NCI-H526 treated with DMSO at 0.1 percent for 48 hours (cell line): ENCODE data around the gene TRIM29.

ENCODE experiments used
- DNase-seq: peaks from one replicate; lab custom pipeline; 2025; lab: John Stamatoyannopoulos, UW

TRIM29 gene

DNA sequence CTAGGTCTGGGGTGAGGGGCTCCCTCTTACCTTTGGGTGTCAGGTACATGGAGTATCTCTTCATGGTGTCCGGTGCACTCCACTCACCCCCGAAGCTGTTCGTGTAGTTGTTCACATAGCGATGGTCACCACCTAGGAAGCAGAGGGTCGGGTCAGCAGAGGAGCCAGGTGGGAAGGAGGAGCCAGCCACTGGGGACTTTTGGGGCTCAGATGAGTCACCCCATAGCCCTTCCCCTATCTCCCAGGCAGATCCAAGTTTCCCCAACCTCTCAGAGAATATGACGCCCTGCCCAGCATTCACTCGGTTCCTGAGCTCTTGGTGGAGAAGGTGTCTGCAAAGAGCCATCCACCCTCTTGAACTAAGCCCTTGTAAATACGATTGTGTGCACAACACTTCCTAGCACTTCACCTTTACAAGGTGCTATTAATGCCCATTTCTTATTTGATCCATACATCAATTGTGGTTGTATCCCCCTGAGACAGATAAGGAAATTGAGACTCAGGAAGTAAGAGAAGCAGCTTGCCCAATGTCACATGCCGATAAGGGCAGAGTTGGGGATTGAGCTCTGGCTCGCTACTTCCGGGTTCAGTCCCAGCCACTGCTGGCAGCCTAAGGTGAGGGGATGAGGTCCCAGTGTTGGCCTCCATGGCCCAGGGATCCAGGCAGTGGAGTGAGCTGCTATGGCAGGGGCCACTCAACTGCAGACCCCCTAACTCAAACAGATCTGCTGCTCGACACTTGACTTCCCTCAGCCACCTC is 14.8 kb downstream of the TRIM29 start:
- DNase-seq, result no peak

DNA sequence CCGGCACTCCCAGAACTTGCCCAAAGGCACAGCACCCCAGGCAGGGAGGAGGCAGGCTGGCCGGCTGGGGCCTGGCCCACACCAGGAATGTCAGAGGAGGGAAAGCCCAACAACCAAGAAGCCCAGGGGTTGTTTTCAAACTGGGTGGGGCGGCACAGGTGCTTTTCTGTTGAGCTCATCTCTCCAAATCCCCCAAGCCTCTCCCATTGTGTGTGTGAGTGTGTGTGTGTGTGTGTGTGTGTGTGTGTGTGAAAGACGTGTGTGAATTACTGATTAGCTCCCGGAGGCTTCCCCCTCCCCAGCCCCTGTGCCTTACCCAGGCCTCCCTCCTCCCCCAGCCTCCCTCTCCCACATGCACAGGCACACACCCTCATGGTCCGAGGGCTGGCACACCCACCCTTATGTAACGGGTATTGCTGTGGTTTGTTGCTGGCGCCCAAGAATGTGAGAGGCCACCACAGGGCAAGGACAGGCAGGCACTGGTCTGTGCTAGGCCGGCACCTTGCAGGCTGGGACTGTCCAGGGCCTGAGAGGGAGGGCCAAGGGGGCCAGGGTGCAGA is 15.9 kb downstream of the TRIM29 start:
- no peak for DNase-seq

DNA sequence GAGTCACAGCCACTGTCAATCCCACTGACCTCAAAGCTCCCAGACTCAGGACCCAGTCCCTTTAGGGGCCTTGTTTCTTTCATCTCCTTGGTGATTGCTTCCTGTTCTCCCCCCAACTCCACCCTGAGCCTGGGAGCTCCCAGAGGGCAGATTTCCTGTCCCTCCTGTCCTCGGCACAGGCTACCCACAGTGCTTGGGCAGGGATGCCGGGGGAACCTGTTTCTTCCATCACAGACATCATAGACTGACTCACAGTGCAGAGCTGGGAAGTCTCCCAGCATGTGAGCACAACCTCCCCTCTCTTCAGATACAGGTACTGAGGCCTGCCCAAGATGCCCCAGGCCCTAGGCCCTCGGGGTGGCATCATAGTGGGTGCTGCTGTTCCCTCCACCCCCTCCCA is 16.6 kb downstream of the TRIM29 start:
- DNase-seq, result no peak

DNA sequence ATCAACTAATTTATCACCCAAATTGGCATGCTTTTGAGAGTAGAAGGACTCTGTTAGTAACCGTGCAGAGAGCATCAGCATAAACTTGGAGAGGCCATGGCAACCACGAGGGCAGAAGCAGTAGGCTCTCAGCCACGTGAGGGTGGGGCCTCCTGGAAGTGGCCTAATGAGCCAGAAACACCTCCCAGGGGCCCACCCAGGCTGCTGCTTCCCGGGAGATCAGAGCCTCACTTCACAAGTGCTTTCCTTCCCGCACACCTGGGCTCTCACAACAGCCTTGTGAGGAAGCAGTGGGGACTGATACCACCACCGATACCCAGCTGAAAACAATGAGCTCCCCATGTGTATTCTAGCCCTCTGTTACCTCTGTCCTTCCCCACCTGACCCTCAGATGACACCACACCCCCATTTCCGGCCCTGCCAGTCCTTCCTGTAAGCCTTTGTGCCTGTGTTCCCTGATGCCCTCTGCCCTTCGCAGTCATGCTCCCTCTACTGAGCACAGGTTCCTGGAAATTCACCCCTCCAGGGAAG is 17.0 kb downstream of the TRIM29 start:
- DNase-seq, result no peak

- no peak for DNase-seq
These were observed 18.8 kb downstream of the TRIM29 start for GRCh38 chr11:120119121-120119520.

GRCh38 chr11:120117991-120118390 is 19.9 kb downstream of the TRIM29 start:
- DNase-seq, result no peak

- DNase-seq, result no peak
These were observed 20.9 kb downstream of the TRIM29 start for GRCh38 chr11:120116966-120117365.

- no peak for DNase-seq
These were observed 22.5 kb downstream of the TRIM29 start for GRCh38 chr11:120115272-120116000.

- DNase-seq, result no peak
These were observed 25.6 kb downstream of the TRIM29 start for GRCh38 chr11:120112174-120112796.

- no peak for DNase-seq
These were observed 28.4 kb downstream of the TRIM29 start for GRCh38 chr11:120109531-120109930.

DNA sequence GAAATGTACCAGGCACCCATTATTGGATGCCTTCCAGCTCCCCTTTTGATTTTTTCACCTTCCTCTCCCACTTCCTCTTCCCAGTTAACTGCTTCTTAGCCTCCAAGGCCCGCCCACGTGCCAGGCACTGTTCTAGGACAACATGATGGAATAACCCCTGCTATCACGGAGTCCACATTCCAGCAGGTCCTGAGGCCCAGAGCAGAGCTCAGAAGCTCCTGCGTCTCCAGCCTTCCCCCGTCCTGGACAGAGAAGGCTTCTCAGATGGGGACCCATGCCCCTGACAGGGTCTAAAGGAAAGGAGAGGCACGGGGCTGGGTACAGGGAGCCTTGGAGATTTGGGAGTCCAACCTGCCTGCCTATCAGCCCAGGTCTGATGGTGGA is 29.1 kb downstream of the TRIM29 start:
- DNase-seq, result no peak

DNA sequence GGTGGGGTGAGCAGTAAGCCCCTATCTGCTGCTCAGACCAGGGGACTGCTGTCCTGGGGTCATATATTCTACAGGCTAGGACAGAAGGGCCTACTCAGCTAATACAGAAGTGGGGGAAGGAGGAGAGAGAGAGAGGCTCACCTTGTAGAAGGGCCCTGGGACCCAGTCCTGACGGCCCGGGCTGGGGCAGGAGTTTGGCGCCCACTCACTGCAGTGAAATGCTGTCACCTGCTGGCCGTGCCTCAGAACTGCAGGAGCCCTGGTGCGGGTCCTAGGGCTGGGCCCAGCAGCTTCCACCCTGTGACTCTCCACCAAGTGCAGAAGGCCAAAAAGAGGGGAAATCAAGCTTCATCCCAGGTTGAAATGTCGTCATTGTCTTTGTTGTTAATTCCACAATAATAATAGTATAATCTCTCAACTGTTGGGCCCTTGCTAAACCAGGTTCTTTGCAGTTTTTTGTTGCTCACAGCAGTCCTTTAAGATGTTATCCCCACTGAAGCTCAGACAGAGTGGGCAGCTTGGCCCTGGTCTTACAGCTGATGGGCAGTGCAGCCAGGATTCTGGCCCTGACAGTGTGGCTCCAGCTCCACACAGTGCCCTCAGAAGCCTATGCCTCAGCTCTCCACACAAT is 29.6 kb downstream of the TRIM29 start:
- peak; percentile 72 for DNase-seq

DNA sequence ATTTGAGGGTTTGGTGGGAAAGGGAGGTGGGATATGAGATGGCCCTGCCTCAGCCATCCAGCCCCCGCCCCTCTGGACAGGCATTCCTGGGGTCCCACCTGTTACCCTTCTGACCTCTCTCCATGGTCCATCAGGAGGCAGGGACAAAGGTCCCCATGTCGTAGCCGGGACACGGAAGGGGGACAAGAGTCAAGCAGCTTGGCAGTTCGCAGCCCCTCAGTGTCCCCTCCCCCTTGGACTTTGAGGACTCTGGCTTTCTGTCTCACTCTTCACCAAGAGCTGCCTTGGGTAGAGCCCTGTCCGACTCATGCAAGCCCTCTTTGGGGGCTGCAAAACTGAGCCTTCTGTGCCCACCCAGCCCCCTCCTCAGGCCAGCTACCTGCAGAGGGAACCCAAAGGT is 30.2 kb downstream of the TRIM29 start:
- no peak for DNase-seq

DNA sequence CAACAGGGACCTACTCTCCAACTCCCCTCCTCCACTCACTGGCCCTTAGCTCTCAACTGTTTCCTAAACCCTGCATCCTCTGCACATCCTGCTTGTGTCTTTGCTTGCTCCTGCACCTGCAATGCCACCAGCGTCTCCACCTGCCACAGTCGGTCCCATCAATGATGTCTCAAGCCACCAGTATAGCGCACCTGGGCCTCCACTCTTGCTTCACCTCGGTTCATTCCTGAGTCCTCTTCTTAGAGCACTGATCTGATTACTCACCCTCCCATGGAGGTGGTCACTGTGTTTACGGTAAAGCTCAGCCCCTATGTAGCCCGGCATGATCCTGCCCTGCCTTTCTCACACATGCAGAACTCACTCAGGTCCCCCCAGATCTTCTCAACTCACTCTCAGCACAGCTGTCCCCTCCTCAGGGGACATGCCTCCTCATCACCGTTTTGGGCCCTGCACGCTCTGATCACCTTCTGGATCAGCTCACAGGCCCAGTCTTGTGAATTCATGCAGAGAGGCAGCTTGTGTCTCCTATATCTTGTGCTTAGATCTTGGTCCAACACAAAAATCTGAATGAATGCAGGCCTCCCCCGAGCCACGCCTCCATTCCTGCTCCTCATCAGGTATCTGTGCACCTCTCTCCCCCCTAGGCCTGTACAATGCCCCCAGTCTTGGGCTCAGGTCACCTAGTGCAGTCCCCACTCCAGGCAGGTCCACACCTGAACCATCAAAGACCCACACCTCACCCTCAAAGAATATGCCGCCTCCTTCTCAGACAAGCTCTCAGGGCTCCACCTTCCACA is 31.4 kb downstream of the TRIM29 start:
- DNase-seq, result no peak

DNA sequence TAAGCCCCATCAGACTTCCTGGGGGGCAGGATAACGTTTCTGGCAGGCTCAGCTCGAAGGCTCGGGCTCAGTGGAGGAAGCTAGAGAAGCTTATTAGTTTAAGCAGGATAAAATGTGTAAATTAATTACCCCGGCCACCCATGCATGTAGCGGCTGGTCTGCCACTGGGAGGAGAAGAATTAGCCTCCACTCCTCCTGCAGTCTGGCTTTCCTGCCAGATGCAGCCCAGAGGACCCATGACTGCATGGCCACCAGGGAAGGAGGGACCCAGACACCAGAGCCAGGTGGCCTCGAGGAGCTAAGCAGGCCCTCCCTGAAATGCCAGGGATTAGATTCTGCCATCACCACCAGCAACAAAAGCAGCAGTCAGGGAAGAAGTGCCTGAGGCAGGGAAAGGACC is 32.3 kb downstream of the TRIM29 start:
- no peak for DNase-seq

DNA sequence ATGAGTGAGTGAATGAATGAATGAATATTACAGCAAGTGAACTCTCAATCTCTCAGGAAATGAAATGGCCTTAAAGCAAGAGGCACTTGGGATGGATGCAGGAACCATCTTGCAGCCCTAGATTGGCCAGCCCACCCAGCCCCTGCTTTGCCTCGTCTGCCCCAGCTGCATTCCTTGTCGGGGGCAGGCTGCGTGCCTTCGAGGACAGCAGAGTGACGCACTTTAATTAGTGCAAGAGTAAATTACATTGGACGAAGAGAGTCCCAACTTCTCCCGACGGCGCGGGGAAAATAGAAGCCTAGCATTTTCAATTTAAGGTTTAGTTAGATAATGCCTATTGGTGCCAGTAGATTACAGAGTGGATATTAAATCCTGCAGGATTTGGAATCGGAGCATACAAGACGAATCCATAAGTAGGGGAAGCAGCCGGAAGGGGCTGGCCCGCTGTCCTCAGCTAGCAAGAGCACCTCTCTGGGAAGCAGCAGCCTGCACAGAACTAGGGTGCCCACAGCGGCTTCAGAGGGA is 33.8 kb downstream of the TRIM29 start:
- DNase-seq, result no peak

GRCh38 chr11:120102864-120103122 is 35.1 kb downstream of the TRIM29 start:
- DNase-seq, result no peak

DNA sequence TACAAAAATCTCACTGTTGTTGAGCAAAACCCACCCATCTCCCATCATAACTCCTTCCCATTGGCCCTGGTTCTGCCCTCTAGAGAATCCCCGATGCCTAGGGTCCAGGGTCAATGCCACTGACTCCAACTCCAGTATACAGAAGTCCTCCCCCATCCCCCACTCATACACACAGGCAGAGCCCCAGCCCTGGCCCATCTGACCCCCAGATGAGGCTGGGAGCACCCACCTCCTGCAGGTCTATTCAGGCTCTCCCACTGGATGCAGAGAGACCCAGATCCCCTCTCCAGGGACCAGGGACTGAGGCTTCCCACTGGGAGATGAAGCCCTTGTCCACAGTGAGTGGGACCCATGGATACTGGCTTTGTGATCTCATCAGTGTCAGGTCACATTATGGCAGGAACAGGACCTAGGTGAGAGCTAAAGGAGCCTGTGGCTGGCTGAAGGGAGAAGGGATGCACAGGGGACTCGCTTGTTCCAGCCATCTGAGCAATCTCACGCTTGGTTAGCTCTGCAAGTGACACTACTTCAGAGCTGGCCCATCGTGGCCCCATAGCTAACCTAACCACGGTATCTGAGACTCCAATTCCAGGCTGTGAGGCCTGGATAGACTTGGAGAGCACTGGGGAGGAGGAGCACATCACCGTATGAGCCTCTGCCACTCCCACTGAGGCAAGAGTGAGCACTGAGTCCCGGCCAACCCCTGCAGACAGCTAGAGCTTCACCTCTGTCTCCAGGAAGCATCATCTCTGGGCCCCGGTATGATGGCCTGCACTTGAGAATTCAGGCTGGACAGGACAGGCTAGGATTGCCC is 35.7 kb downstream of the TRIM29 start:
- no peak for DNase-seq

GRCh38 chr11:120098503-120099020 is 39.4 kb downstream of the TRIM29 start:
- DNase-seq, result no peak

GRCh38 chr11:120097721-120098385 is 40.1 kb downstream of the TRIM29 start:
- no peak for DNase-seq
